Smooth muscle cell (in vitro differentiated cells): ENCODE results near the gene EEIG1. TPM values are rescaled to one million over a fixed set of nuclear protein-coding genes. Genes with fewer than 3 reads are reported as not detected.

Experiments
- DNase-seq: peaks from one replicate; lab custom pipeline; 2025; ENCODE audit not compliant: unreplicated experiment; lab: John Stamatoyannopoulos, UW
- H2AFZ ChIP-seq: fragments of 200-600 bp; sonication (generic); 2 replicates; pipeline ENCODE4 v1.6.0; 2016; ENCODE audit warnings: antibody characterized with exemption, low read depth, mild to moderate bottlenecking
- H3F3A ChIP-seq: fragments of 200-600 bp; sonication (generic); 2 replicates; pipeline ENCODE4 v1.6.0; 2017; ENCODE audit warnings: antibody characterized with exemption, low read depth
- H3K27ac ChIP-seq: fragments of 200-600 bp; sonication (generic); 2 replicates; pipeline ENCODE4 v1.5.1; 2016; ENCODE audit warnings: low read depth, mild to moderate bottlenecking
- H3K27me3 ChIP-seq: fragments of 200-600 bp; sonication (generic); 2 replicates; pipeline ENCODE4 v1.6.1; 2016; ENCODE audit warnings: low read depth, mild to moderate bottlenecking
- H3K36me3 ChIP-seq: fragments of 200-600 bp; sonication (generic); 2 replicates; pipeline ENCODE4 v1.5.1; 2016; ENCODE audit warnings: low read depth
- H3K4me1 ChIP-seq: fragments of 200-600 bp; sonication (generic); 2 replicates; pipeline ENCODE4 v1.5.1; 2016; ENCODE audit warnings: low read depth
- H3K4me2 ChIP-seq: fragments of 200-600 bp; sonication (generic); 2 replicates; pipeline ENCODE4 v1.6.0; 2016; ENCODE audit warnings: mild to moderate bottlenecking
- H3K4me3 ChIP-seq: fragments of 200-600 bp; sonication (generic); 2 replicates; pipeline ENCODE4 v1.5.1; 2016; ENCODE audit warnings: mild to moderate bottlenecking
- H3K79me2 ChIP-seq: fragments of 200-600 bp; sonication (generic); 2 replicates; pipeline ENCODE4 v1.6.0; 2016; ENCODE audit warnings: low read depth, mild to moderate bottlenecking
- H3K9ac ChIP-seq: fragments of 200-600 bp; sonication (generic); 2 replicates; pipeline ENCODE4 v1.6.0; 2016; ENCODE audit warnings: low read depth
- H3K9me3 ChIP-seq: fragments of 200-600 bp; sonication (generic); replicated peaks from 2 replicates; pipeline ENCODE4 v1.5.1; 2016; ENCODE audit warnings: low read depth
- H4K20me1 ChIP-seq: fragments of 200-600 bp; sonication (generic); 2 replicates; pipeline ENCODE4 v1.6.0; 2016; ENCODE audit warnings: low read depth
- CTCF ChIP-seq: fragments of 200-600 bp; sonication (generic); IDR thresholded peaks from 2 replicates; pipeline ENCODE4 v1.5.1; 2017; ENCODE audit warnings: borderline replicate concordance, mild to moderate bottlenecking, antibody characterized with exemption; ENCODE audit not compliant: insufficient read depth, poor library complexity, severe bottlenecking
- WGBS: methylation state at CpG from one replicate; pipeline ENCODE4 v1.1.7; 2016; ENCODE audit warnings: low lambda C conversion rate; 5-methylcytosine and 5-hydroxymethylcytosine counted together
- polyA plus RNA-seq: library from polyadenylated mRNA; unstranded; fragments of >200 nt; fragmentation: Nextera tagmentation; extraction: Ambion mirVana; gene quantifications from 2 replicates; pipeline ENCODE4 v1.2.1, GENCODE V29; 2016
- total RNA-seq: library from RNA; depleted of rRNA; stranded (reverse); fragments of >200 nt; gene quantifications from 2 replicates; pipeline ENCODE4 v1.2.3, GENCODE V29; 2014

EEIG1 gene
- total and polyA plus RNA-seq, 2 experiments from 2014 or later, result 9.2 to 18.1 TPM

- Histone ChIP-seq H3K79me2 (no peaks in the 10 kb centered on the region), H3K27me3 (no peaks in the 10 kb centered on the region), H2AFZ (no peak overlapping the region), H3K4me3 (no peak overlapping the region), H3K9me3 (no peaks in the 10 kb centered on the region), H3K9ac (no peak overlapping the region), H3F3A (peaks cover 8% of the 10 kb centered on the region), H3K36me3 (no peaks in the 10 kb centered on the region), H3K27ac (no peak overlapping the region), H3K4me1 (peaks cover 11% of the 10 kb centered on the region), H4K20me1 (no peaks in the 10 kb centered on the region), H3K4me2 (no peak overlapping the region)
- WGBS, result 73% methylated on average over 5 of the region's 5 CpGs
- TF ChIP-seq CTCF, result no peak
- DNase-seq, result no peak
Measured at GRCh38 chr9:128002959-128003358, 22.2 kb upstream of the EEIG1 start.

- H3K9me3 ChIP-seq, result no peaks in the 10 kb centered on the region
- H3K36me3 ChIP-seq, result no peaks in the 10 kb centered on the region
- peaks cover 11% of the 10 kb centered on the region for H3K4me1 ChIP-seq
- no peaks in the 10 kb centered on the region for H4K20me1 ChIP-seq
- DNase-seq, result no peak
- H3F3A ChIP-seq, result peaks cover 3% of the 10 kb centered on the region
- H3K9ac ChIP-seq, result no peak overlapping the region
- peak overlapping the region; percentile 8 for H2AFZ ChIP-seq
- no peak for TF ChIP-seq CTCF
- H3K79me2 ChIP-seq, result no peaks in the 10 kb centered on the region
- H3K27me3 ChIP-seq, result no peaks in the 10 kb centered on the region
- peak overlapping the region; percentile 52 for H3K27ac ChIP-seq
- 40% methylated on average over 18 of the region's 18 CpGs for WGBS
- peak overlapping the region; percentile 55 for H3K4me2 ChIP-seq
- no peak overlapping the region for H3K4me3 ChIP-seq
Measured at GRCh38 chr9:128001779-128002298, 21.1 kb upstream of the EEIG1 start.

- Histone ChIP-seq H3K9me3 (no peaks in the 10 kb centered on the region), H3K4me1 (peaks cover 11% of the 10 kb centered on the region), H3K36me3 (no peaks in the 10 kb centered on the region), H2AFZ (peak overlapping the region; percentile 8), H3K4me3 (no peak overlapping the region), H3F3A (peaks cover 3% of the 10 kb centered on the region), H3K79me2 (no peaks in the 10 kb centered on the region), H4K20me1 (no peaks in the 10 kb centered on the region), H3K27ac (peak overlapping the region; percentile 52), H3K9ac (no peak overlapping the region), H3K4me2 (peak overlapping the region; percentile 55), H3K27me3 (no peaks in the 10 kb centered on the region)
- WGBS, result 52% methylated on average over 10 of the region's 10 CpGs
- no peak for DNase-seq
- TF ChIP-seq CTCF, result no peak
Measured at GRCh38 chr9:128001151-128001778, 20.5 kb upstream of the EEIG1 start.

- peaks cover 7% of the 10 kb centered on the region for H3K4me1 ChIP-seq
- no peaks in the 10 kb centered on the region for H3K9me3 ChIP-seq
- no peak for DNase-seq
- H3F3A ChIP-seq, result peaks cover 3% of the 10 kb centered on the region
- no peak overlapping the region for H2AFZ ChIP-seq
- no peaks in the 10 kb centered on the region for H3K36me3 ChIP-seq
- no peak overlapping the region for H3K27ac ChIP-seq
- no peak overlapping the region for H3K9ac ChIP-seq
- H3K27me3 ChIP-seq, result no peaks in the 10 kb centered on the region
- TF ChIP-seq CTCF, result no peak
- H3K4me2 ChIP-seq, result no peak overlapping the region
- no peaks in the 10 kb centered on the region for H4K20me1 ChIP-seq
- 92% methylated on average over 2 of the region's 2 CpGs for WGBS
- no peaks in the 10 kb centered on the region for H3K79me2 ChIP-seq
- no peak overlapping the region for H3K4me3 ChIP-seq
Measured at GRCh38 chr9:127999461-127999860, 18.7 kb upstream of the EEIG1 start.
